Neural progenitor cell (in vitro differentiated cells): ENCODE data around the gene FRMPD2. TPM values are rescaled to one million over a fixed set of nuclear protein-coding genes. Genes with fewer than 3 reads are reported as not detected.

Source experiments
- DNase-seq: peaks from one replicate; pipeline ENCODE4 v3.0.0-alpha.2; 2016; ENCODE audit warnings: low spot score
- H2AFZ ChIP-seq: fragments of 200-600 bp; sonication (generic); replicated peaks from 2 replicates; pipeline ENCODE4 v1.6.1; 2016; ENCODE audit warnings: antibody characterized with exemption
- H3F3A ChIP-seq: fragments of 200-600 bp; sonication (generic); 2 replicates; pipeline ENCODE4 v1.6.1; 2016; ENCODE audit warnings: antibody characterized with exemption, low read depth
- H3K27ac ChIP-seq: fragments of 200-600 bp; sonication (generic); 2 replicates; pipeline ENCODE4 v1.5.1; 2016; ENCODE audit warnings: mild to moderate bottlenecking
- H3K27me3 ChIP-seq: fragments of 200-600 bp; sonication (generic); 2 replicates; pipeline ENCODE4 v1.6.1; 2016; ENCODE audit warnings: mild to moderate bottlenecking, moderate library complexity
- H3K36me3 ChIP-seq: fragments of 200-600 bp; sonication (generic); 2 replicates; pipeline ENCODE4 v1.5.1; 2016
- H3K4me1 ChIP-seq: fragments of 200-600 bp; sonication (generic); 2 replicates; pipeline ENCODE4 v1.6.1; 2016; ENCODE audit warnings: mixed run types
- H3K4me2 ChIP-seq: fragments of 200-600 bp; sonication (generic); 2 replicates; pipeline ENCODE4 v1.6.1; 2016
- H3K4me3 ChIP-seq: fragments of 200-600 bp; sonication (generic); 2 replicates; pipeline ENCODE4 v1.5.1; 2016
- H3K79me2 ChIP-seq: fragments of 200-600 bp; sonication (generic); 2 replicates; pipeline ENCODE4 v1.6.1; 2016; ENCODE audit warnings: low read depth
- H3K9ac ChIP-seq: fragments of 200-600 bp; sonication (generic); 2 replicates; pipeline ENCODE4 v1.6.1; 2016
- H3K9me3 ChIP-seq: fragments of 200-600 bp; sonication (generic); 2 replicates; pipeline ENCODE4 v1.5.1; 2016; ENCODE audit warnings: low read depth
- H4K20me1 ChIP-seq: fragments of 200-600 bp; sonication (generic); 2 replicates; pipeline ENCODE4 v1.6.1; 2016; ENCODE audit warnings: low read depth
- H3K27ac Mint-ChIP-seq: 3 replicates; pipeline ENCODE4 v1.8.0; 2021; ENCODE audit warnings: mixed read lengths
- H3K27me3 Mint-ChIP-seq: 2 replicates; pipeline ENCODE4 v1.8.0; 2022; ENCODE audit warnings: low read depth, mild to moderate bottlenecking, inconsistent platforms, moderate library complexity, mixed read lengths; ENCODE audit not compliant: insufficient read depth
- H3K36me3 Mint-ChIP-seq: 3 replicates; pipeline ENCODE4 v1.8.0; 2021; ENCODE audit warnings: mixed read lengths
- H3K4me1 Mint-ChIP-seq: 3 replicates; pipeline ENCODE4 v1.8.0; 2021; ENCODE audit warnings: mixed read lengths
- H3K4me3 Mint-ChIP-seq: 3 replicates; pipeline ENCODE4 v1.8.0; 2021; ENCODE audit warnings: mild to moderate bottlenecking, moderate library complexity, mixed read lengths
- H3K9me3 Mint-ChIP-seq: 3 replicates; pipeline ENCODE4 v1.8.0; 2020; ENCODE audit warnings: mixed read lengths
- CTCF ChIP-seq: fragments of 200-600 bp; sonication (generic); IDR thresholded peaks from 2 replicates; pipeline ENCODE4 v1.5.1; 2017; ENCODE audit warnings: antibody characterized with exemption, mild to moderate bottlenecking
- EZH2 ChIP-seq: fragments of 200-600 bp; sonication (generic); IDR thresholded peaks from 2 replicates; pipeline ENCODE4 v1.6.1; 2017; ENCODE audit warnings: antibody characterized with exemption, mild to moderate bottlenecking, moderate library complexity
- EZH2phosphoT487 ChIP-seq: fragments of 200-600 bp; sonication (generic); IDR thresholded peaks from 2 replicates; pipeline ENCODE4 v1.6.1; 2017; ENCODE audit warnings: antibody characterized with exemption
- total RNA-seq: library from RNA; depleted of rRNA; stranded (reverse); fragments of >200 nt; gene quantifications from 2 replicates; pipeline ENCODE4 v1.2.3, GENCODE V29; 2015; ENCODE audit warnings: low replicate concordance

FRMPD2 gene
- total RNA-seq, 1 donor from 2014 or later: not detected

- peaks cover 12% of the 10 kb centered on the region for H3K9me3 Mint-ChIP-seq
- no peaks in the 10 kb centered on the region for H4K20me1 ChIP-seq
Measured at GRCh38 chr10:48285710-48286109, 11.2 kb upstream of the FRMPD2 start.

GRCh38 chr10:48284811-48285210, 10.3 kb upstream of the FRMPD2 start:
- Histone ChIP-seq H3K4me2 (no peak overlapping the region), H3K4me1 (no peaks in the 10 kb centered on the region), H3K9ac (no peak overlapping the region), H3K4me3 (no peak overlapping the region), H2AFZ (no peak overlapping the region), H3K79me2 (no peaks in the 10 kb centered on the region), H3F3A (no peaks in the 10 kb centered on the region), H3K27me3 (no peaks in the 10 kb centered on the region), H3K36me3 (no peaks in the 10 kb centered on the region), H3K9me3 (no peaks in the 10 kb centered on the region), H4K20me1 (no peaks in the 10 kb centered on the region), H3K27ac (no peak overlapping the region)
- TF ChIP-seq EZH2: no peak
- no peak for TF ChIP-seq CTCF
- no peak for TF ChIP-seq EZH2phosphoT487
- Mint-ChIP-seq H3K36me3 (no peaks in the 10 kb centered on the region), H3K9me3 (peaks cover 12% of the 10 kb centered on the region), H3K27ac (no peak overlapping the region), H3K27me3 (peaks cover 13% of the 10 kb centered on the region), H3K4me1 (peaks cover 6% of the 10 kb centered on the region), H3K4me3 (no peak overlapping the region)
- no peak for DNase-seq

More at GRCh38 chr10:48285710-48286109, 11.2 kb upstream of the FRMPD2 start:
- no peaks in the 10 kb centered on the region for H3K9me3 ChIP-seq
- H3K4me1 ChIP-seq: no peaks in the 10 kb centered on the region
- H3K79me2 ChIP-seq: no peaks in the 10 kb centered on the region
- TF ChIP-seq EZH2phosphoT487: no peak
- no peak for TF ChIP-seq CTCF
- TF ChIP-seq EZH2: no peak
- no peak overlapping the region for H3K9ac ChIP-seq
- H2AFZ ChIP-seq: no peak overlapping the region
- no peaks in the 10 kb centered on the region for H3K36me3 ChIP-seq
- H3K4me2 ChIP-seq: no peak overlapping the region
- Mint-ChIP-seq H3K4me1 (peaks cover 9% of the 10 kb centered on the region), H3K27me3 (peaks cover 18% of the 10 kb centered on the region), H3K27ac (no peak overlapping the region), H3K36me3 (no peaks in the 10 kb centered on the region), H3K4me3 (no peak overlapping the region)
- DNase-seq: no peak
- H3K4me3 ChIP-seq: no peak overlapping the region
- no peaks in the 10 kb centered on the region for H3F3A ChIP-seq
- H3K27ac ChIP-seq: no peak overlapping the region
- H3K27me3 ChIP-seq: no peaks in the 10 kb centered on the region

GRCh38 chr10:48284002-48284546, 9.6 kb upstream of the FRMPD2 start:
- Histone ChIP-seq H3F3A (no peaks in the 10 kb centered on the region), H3K27me3 (no peaks in the 10 kb centered on the region), H3K27ac (no peak overlapping the region), H3K4me3 (no peak overlapping the region), H3K4me2 (no peak overlapping the region), H3K9ac (no peak overlapping the region), H4K20me1 (no peaks in the 10 kb centered on the region), H3K79me2 (no peaks in the 10 kb centered on the region), H3K36me3 (no peaks in the 10 kb centered on the region), H2AFZ (no peak overlapping the region), H3K9me3 (no peaks in the 10 kb centered on the region), H3K4me1 (no peaks in the 10 kb centered on the region)
- Mint-ChIP-seq H3K36me3 (no peaks in the 10 kb centered on the region), H3K27ac (no peak overlapping the region), H3K27me3 (peaks cover 10% of the 10 kb centered on the region), H3K4me3 (no peak overlapping the region), H3K9me3 (peaks cover 12% of the 10 kb centered on the region), H3K4me1 (peaks cover 2% of the 10 kb centered on the region)
- DNase-seq: no peak
- TF ChIP-seq EZH2 (no peak), CTCF (no peak), EZH2phosphoT487 (no peak)
